ENCODE results near the gene USH2A. TPM values are rescaled to one million over a fixed set of nuclear protein-coding genes. Genes with fewer than 3 reads are reported as not detected.

Gene USH2A
- total RNA-seq, 2 donors from 2014 or later, result not detected

- no peaks in the 10 kb centered on the region for H3K36me3 Mint-ChIP-seq (ENCODE audit: insufficient read depth in 2 of 2)
- H3K9me3 Mint-ChIP-seq, result peaks cover 0 to 4% of the 10 kb centered on the region in 2 donors
- H3K27ac Mint-ChIP-seq, result no peak overlapping the region
- H3K27me3 Mint-ChIP-seq (ENCODE audit: low read depth), result no peaks in the 10 kb centered on the region
- no peak for ATAC-seq (replicated peaks in 1 of 2)
- H3K4me1 Mint-ChIP-seq (ENCODE audit: low read depth), result no peaks in the 10 kb centered on the region
- H3K4me3 Mint-ChIP-seq, result no peak overlapping the region
- DNase-seq, result no peak
Observed at GRCh38 chr1:216055004-216055403, 368.2 kb downstream of the USH2A start.

- H3K27ac Mint-ChIP-seq, result no peak overlapping the region
- peaks cover 0 to 2% of the 10 kb centered on the region in 2 donors for H3K36me3 Mint-ChIP-seq (ENCODE audit: insufficient read depth in 2 of 2)
- DNase-seq (no peak), ATAC-seq (replicated peaks in 1 of 2) (no peak)
- no peak overlapping the region for H3K4me3 Mint-ChIP-seq
- H3K9me3 Mint-ChIP-seq, result peaks cover 4% of the 10 kb centered on the region in 2 donors
- no peaks in the 10 kb centered on the region for H3K4me1 Mint-ChIP-seq (ENCODE audit: low read depth)
- H3K27me3 Mint-ChIP-seq (ENCODE audit: low read depth), result no peaks in the 10 kb centered on the region
Observed at GRCh38 chr1:216054600-216054999, 368.6 kb downstream of the USH2A start.

- Mint-ChIP-seq H3K4me3 (no peak overlapping the region), H3K36me3 (ENCODE audit: insufficient read depth in 2 of 2) (peaks cover 0 to 2% of the 10 kb centered on the region in 2 donors), H3K9me3 (peaks cover 7 to 10% of the 10 kb centered on the region in 2 donors), H3K27me3 (ENCODE audit: low read depth) (no peaks in the 10 kb centered on the region), H3K27ac (no peak overlapping the region), H3K4me1 (ENCODE audit: low read depth) (no peaks in the 10 kb centered on the region)
- ATAC-seq (replicated peaks in 1 of 2), result no peak
- no peak for DNase-seq
Observed at GRCh38 chr1:216051071-216051470, 372.2 kb downstream of the USH2A start.

- ATAC-seq (replicated peaks in 1 of 2) (no peak), DNase-seq (no peak)
- no peaks in the 10 kb centered on the region for H3K4me1 Mint-ChIP-seq (ENCODE audit: low read depth)
- peaks cover 0 to 2% of the 10 kb centered on the region in 2 donors for H3K36me3 Mint-ChIP-seq (ENCODE audit: insufficient read depth in 2 of 2)
- no peak overlapping the region for H3K4me3 Mint-ChIP-seq
- H3K27ac Mint-ChIP-seq, result no peak overlapping the region
- peaks cover 7 to 10% of the 10 kb centered on the region in 2 donors for H3K9me3 Mint-ChIP-seq
- no peaks in the 10 kb centered on the region for H3K27me3 Mint-ChIP-seq (ENCODE audit: low read depth)
Observed at GRCh38 chr1:216049741-216050430, 373.4 kb downstream of the USH2A start.

- Mint-ChIP-seq H3K27ac (no peak overlapping the region), H3K36me3 (ENCODE audit: insufficient read depth in 2 of 2) (peaks cover 0 to 2% of the 10 kb centered on the region in 2 donors), H3K27me3 (ENCODE audit: low read depth) (no peaks in the 10 kb centered on the region), H3K4me3 (no peak overlapping the region), H3K4me1 (ENCODE audit: low read depth) (no peaks in the 10 kb centered on the region), H3K9me3 (peaks cover 7 to 13% of the 10 kb centered on the region in 2 donors)
- no peak for ATAC-seq (replicated peaks in 1 of 2)
- no peak for DNase-seq
Observed at GRCh38 chr1:216047811-216048572, 375.3 kb downstream of the USH2A start.

- no peak overlapping the region for H3K27ac Mint-ChIP-seq
- no peak overlapping the region for H3K4me3 Mint-ChIP-seq
- H3K36me3 Mint-ChIP-seq (ENCODE audit: insufficient read depth in 2 of 2), result peaks cover 0 to 2% of the 10 kb centered on the region in 2 donors
- no peaks in the 10 kb centered on the region for H3K4me1 Mint-ChIP-seq (ENCODE audit: low read depth)
- H3K9me3 Mint-ChIP-seq, result peaks cover 7 to 15% of the 10 kb centered on the region in 2 donors
- H3K27me3 Mint-ChIP-seq (ENCODE audit: low read depth), result no peaks in the 10 kb centered on the region
- ATAC-seq (replicated peaks in 1 of 2) (no peak), DNase-seq (no peak)
Observed at GRCh38 chr1:216046336-216046735, 376.9 kb downstream of the USH2A start.

GRCh38 chr1:216045400-216045799 is 377.8 kb downstream of the USH2A start:
- Mint-ChIP-seq H3K4me3 (no peak overlapping the region), H3K9me3 (peaks cover 7 to 11% of the 10 kb centered on the region in 2 donors), H3K36me3 (ENCODE audit: insufficient read depth in 2 of 2) (peaks cover 0 to 2% of the 10 kb centered on the region in 2 donors), H3K4me1 (ENCODE audit: low read depth) (no peaks in the 10 kb centered on the region), H3K27ac (no peak overlapping the region), H3K27me3 (ENCODE audit: low read depth) (no peaks in the 10 kb centered on the region)
- no peak for ATAC-seq (replicated peaks in 1 of 2)
- no peak for DNase-seq

- Mint-ChIP-seq H3K4me3 (no peak overlapping the region), H3K9me3 (peaks cover 3 to 14% of the 10 kb centered on the region in 2 donors), H3K27me3 (ENCODE audit: low read depth) (no peaks in the 10 kb centered on the region), H3K36me3 (ENCODE audit: insufficient read depth in 2 of 2) (peaks cover 0 to under 1% of the 10 kb centered on the region in 2 donors), H3K27ac (no peak overlapping the region), H3K4me1 (ENCODE audit: low read depth) (no peaks in the 10 kb centered on the region)
- ATAC-seq (replicated peaks in 1 of 2), result no peak
- no peak for DNase-seq
Observed at GRCh38 chr1:216044538-216044937, 378.7 kb downstream of the USH2A start.

DNA sequence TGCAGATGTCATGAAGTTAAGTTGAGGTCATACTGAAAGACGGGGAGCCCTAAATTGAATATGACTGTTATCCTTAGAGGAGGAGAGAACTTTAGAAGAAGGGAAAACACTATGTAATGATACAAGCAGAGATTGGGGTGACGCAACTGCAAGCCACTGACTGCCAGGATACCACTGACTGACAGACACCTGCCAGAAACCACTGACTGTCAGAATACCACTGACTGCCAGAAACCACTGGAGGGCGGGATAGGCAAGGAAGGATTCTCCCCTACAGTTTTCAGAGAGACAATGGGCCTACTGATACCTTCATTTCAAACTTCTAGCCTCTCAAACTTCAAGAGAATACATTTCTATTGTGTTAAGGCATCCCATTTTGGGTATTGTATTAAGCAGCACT is 388.7 kb downstream of the USH2A start:
- H3K4me3 Mint-ChIP-seq, result no peak overlapping the region
- no peak for ATAC-seq (replicated peaks in 1 of 2)
- no peaks in the 10 kb centered on the region for H3K4me1 Mint-ChIP-seq (ENCODE audit: low read depth)
- H3K27me3 Mint-ChIP-seq (ENCODE audit: low read depth), result no peaks in the 10 kb centered on the region
- peaks cover 0 to 2% of the 10 kb centered on the region in 2 donors for H3K36me3 Mint-ChIP-seq (ENCODE audit: insufficient read depth in 2 of 2)
- no peak for DNase-seq
- no peak overlapping the region for H3K27ac Mint-ChIP-seq
- H3K9me3 Mint-ChIP-seq, result peaks cover 8 to 16% of the 10 kb centered on the region in 2 donors

DNA sequence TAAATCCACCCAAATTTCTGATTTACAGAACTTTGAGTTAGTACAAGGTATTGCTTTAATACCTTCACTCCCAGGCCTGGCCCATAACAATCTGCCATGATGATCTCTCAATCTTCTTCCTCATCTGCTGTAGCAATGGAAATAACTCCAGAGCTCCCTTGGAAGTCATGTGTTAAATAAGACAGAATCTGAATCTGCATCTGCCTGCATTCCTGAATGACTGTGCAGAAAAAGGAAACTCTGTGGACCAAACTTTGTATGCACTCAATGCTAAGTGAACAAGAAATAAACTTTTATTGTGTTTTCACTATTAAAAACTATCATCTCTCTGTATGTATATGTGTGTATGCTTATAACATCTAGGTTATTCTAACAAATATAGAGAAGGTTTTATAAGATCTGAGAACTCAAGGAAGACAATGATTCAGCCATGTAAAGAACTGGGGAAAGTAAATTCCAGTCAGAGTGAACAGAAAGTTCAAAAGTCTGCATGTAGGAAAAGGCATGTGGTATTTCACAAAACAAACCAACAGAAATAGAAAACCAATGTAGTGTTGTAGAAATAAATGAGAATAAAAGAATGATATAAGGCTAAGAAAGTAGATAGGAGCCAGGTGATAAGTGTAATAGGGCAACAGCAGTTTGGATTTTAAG is 390.2 kb downstream of the USH2A start:
- H3K27ac Mint-ChIP-seq, result no peak overlapping the region
- no peak overlapping the region for H3K4me3 Mint-ChIP-seq
- DNase-seq, result no peak
- no peaks in the 10 kb centered on the region for H3K4me1 Mint-ChIP-seq (ENCODE audit: low read depth)
- peaks cover 0 to 2% of the 10 kb centered on the region in 2 donors for H3K36me3 Mint-ChIP-seq (ENCODE audit: insufficient read depth in 2 of 2)
- no peaks in the 10 kb centered on the region for H3K27me3 Mint-ChIP-seq (ENCODE audit: low read depth)
- no peak for ATAC-seq (replicated peaks in 1 of 2)
- peaks cover 8 to 16% of the 10 kb centered on the region in 2 donors for H3K9me3 Mint-ChIP-seq

DNA sequence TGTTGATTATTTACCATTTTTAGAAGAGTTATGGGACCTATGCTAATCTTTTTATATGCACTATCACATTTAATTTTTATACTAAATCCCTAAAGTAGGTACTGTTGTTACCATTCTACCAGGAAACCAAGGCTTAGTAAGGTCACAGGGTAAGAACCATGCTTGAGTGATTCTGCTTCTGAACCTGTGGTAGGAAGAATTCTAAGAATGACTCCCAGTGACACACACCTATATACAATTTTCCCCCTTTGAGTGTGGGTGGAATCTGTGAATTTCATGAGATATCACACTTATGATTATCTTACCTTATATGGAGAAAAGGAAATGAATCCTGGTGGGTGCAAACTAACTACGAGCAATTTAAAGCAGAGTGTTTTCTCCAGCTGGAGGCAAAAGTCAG is 391.0 kb downstream of the USH2A start:
- peaks cover 10 to 13% of the 10 kb centered on the region in 2 donors for H3K9me3 Mint-ChIP-seq

DNA sequence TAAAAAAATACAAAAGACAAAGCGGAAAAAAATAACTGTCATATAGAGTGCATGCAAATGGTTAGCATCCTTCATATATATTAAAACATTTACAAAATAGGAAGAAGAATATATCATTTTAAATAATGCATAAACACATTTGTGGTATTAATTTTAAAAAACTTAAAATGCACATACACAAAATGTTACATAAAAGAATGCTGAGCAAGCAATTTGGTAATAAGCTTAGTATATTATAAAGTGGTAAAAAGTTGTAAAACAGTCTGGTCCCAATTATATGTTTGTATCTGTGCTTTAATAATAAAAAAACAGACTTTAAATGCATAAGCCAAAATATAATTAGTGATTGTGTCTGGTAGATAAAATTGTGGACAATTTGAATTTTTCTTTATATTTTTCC is 394.6 kb downstream of the USH2A start:
- no peak for DNase-seq
- Mint-ChIP-seq H3K9me3 (peaks cover 8 to 9% of the 10 kb centered on the region in 2 donors), H3K27ac (no peak overlapping the region), H3K4me3 (no peak overlapping the region), H3K27me3 (ENCODE audit: low read depth) (no peaks in the 10 kb centered on the region), H3K4me1 (ENCODE audit: low read depth) (no peaks in the 10 kb centered on the region), H3K36me3 (ENCODE audit: insufficient read depth in 2 of 2) (peaks cover 0 to 2% of the 10 kb centered on the region in 2 donors)
- ATAC-seq (replicated peaks in 1 of 2), result no peak

More for the DNA sequence above, 391.0 kb downstream of the USH2A start:
- peaks cover 0 to 2% of the 10 kb centered on the region in 2 donors for H3K36me3 Mint-ChIP-seq (ENCODE audit: insufficient read depth in 2 of 2)
- DNase-seq, result no peak
- ATAC-seq (replicated peaks in 1 of 2), result no peak
- H3K27me3 Mint-ChIP-seq (ENCODE audit: low read depth), result no peaks in the 10 kb centered on the region
- no peak overlapping the region for H3K4me3 Mint-ChIP-seq
- no peaks in the 10 kb centered on the region for H3K4me1 Mint-ChIP-seq (ENCODE audit: low read depth)
- no peak overlapping the region for H3K27ac Mint-ChIP-seq

- H3K27ac Mint-ChIP-seq, result no peak overlapping the region
- H3K36me3 Mint-ChIP-seq (ENCODE audit: insufficient read depth in 2 of 2), result no peaks in the 10 kb centered on the region
- no peak overlapping the region for H3K4me3 Mint-ChIP-seq
- ATAC-seq (replicated peaks in 1 of 2) (no peak), DNase-seq (no peak)
- H3K9me3 Mint-ChIP-seq, result peaks cover 5 to 10% of the 10 kb centered on the region in 2 donors
- H3K4me1 Mint-ChIP-seq (ENCODE audit: low read depth), result no peaks in the 10 kb centered on the region
- H3K27me3 Mint-ChIP-seq (ENCODE audit: low read depth), result no peaks in the 10 kb centered on the region
Observed at GRCh38 chr1:216024546-216024945, 398.7 kb downstream of the USH2A start.

Measured in activated T-cell treated with anti-CD3 and anti-CD28 coated beads, Interleukin-2, amount 50 U/mL, for 72 hours (primary cell).